Keratinocyte (primary cell): ENCODE results near the gene SYNGR1. TPM values are rescaled to one million over a fixed set of nuclear protein-coding genes. Genes with fewer than 3 reads are reported as not detected.

Source experiments
- DNase-seq: peaks from one replicate; pipeline ENCODE4 v3.0.0-alpha.2; 2011; ENCODE audit warnings: low read depth, missing footprints, low spot score
- FAIRE-seq: peaks from 2 replicates; lab custom pipeline; 2011; peaks lifted over from hg19 to GRCh38; lab: Jason Lieb, UNC
- H2AFZ ChIP-seq: 2 replicates; pipeline ENCODE4 v1.6.0; 2012; ENCODE audit warnings: low read length, control low read depth, inconsistent platforms; ENCODE audit not compliant: control insufficient read depth
- H3K27ac ChIP-seq: 2 replicates; pipeline ENCODE4 v1.5.1; 2011; ENCODE audit warnings: low read length; ENCODE audit not compliant: control insufficient read depth, insufficient read depth
- H3K27me3 ChIP-seq: 3 replicates; pipeline ENCODE4 v1.6.0; 2011; ENCODE audit warnings: low read length; ENCODE audit not compliant: control insufficient read depth, insufficient read depth; ENCODE audit errors: extremely low read depth
- H3K36me3 ChIP-seq, 2 experiments: 2 replicates in 1 of 2; 3 replicates in 1 of 2; pipeline ENCODE4 v1.5.1; 2011; ENCODE audit warnings: low read length in 2 of 2, mild to moderate bottlenecking in 1 of 2; ENCODE audit not compliant: control insufficient read depth in 2 of 2, insufficient read depth in 2 of 2; ENCODE audit errors: extremely low read depth in 1 of 2
- H3K4me1 ChIP-seq: 3 replicates; pipeline ENCODE4 v1.5.1; 2011; ENCODE audit warnings: low read length; ENCODE audit not compliant: control insufficient read depth, insufficient read depth; ENCODE audit errors: extremely low read depth
- H3K4me2 ChIP-seq: 3 replicates; pipeline ENCODE4 v1.6.0; 2011; ENCODE audit warnings: low read depth, low read length; ENCODE audit not compliant: control insufficient read depth, insufficient read depth; ENCODE audit errors: extremely low read depth
- H3K4me3 ChIP-seq, 3 experiments: fragments of 200-600 bp in 1 of 3; sonication (generic) in 1 of 3; 2 replicates in 2 of 3; 3 replicates in 1 of 3; pipeline ENCODE4 v1.5.1; 2011 to 2016; ENCODE audit warnings: low read length in 3 of 3, mild to moderate bottlenecking in 3 of 3, control low read depth in 2 of 3, inconsistent platforms in 1 of 3, low read depth in 1 of 3, mixed read lengths in 1 of 3, mixed run types in 1 of 3, moderate library complexity in 1 of 3; ENCODE audit not compliant: control insufficient read depth in 2 of 3, insufficient read depth in 2 of 3; ENCODE audit errors: extremely low read depth in 1 of 3
- H3K79me2 ChIP-seq: 2 replicates; pipeline ENCODE4 v1.6.0; 2012; ENCODE audit warnings: low read length; ENCODE audit not compliant: control insufficient read depth, insufficient read depth
- H3K9ac ChIP-seq: 3 replicates; pipeline ENCODE4 v1.6.0; 2011; ENCODE audit warnings: low read length; ENCODE audit not compliant: control insufficient read depth, insufficient read depth; ENCODE audit errors: extremely low read depth
- H3K9me1 ChIP-seq: 3 replicates; pipeline ENCODE4 v1.6.0; 2011; ENCODE audit warnings: low read length; ENCODE audit not compliant: control insufficient read depth, insufficient read depth; ENCODE audit errors: extremely low read depth
- H3K9me3 ChIP-seq: 2 replicates; pipeline ENCODE4 v1.5.1; 2012; ENCODE audit warnings: low read depth, low read length; ENCODE audit not compliant: control insufficient read depth
- H4K20me1 ChIP-seq: 3 replicates; pipeline ENCODE4 v1.6.0; 2011; ENCODE audit warnings: low read length; ENCODE audit not compliant: control insufficient read depth, insufficient read depth; ENCODE audit errors: extremely low read depth
- CTCF ChIP-seq, 3 experiments: IDR thresholded peaks in 1 of 3; conservative IDR thresholded peaks in 1 of 3; optimal IDR thresholded peaks in 1 of 3; 2 replicates in 2 of 3; 3 replicates in 1 of 3; pipeline versions ENCODE3 to v1.5.1; 2011; ENCODE audit warnings: low read length in 3 of 3, mild to moderate bottlenecking in 3 of 3, moderate library complexity in 2 of 3, control low read depth in 1 of 3, inconsistent platforms in 1 of 3; ENCODE audit not compliant: insufficient read depth in 2 of 3; ENCODE audit errors: extremely low read depth in 1 of 3
- EZH2 ChIP-seq: IDR thresholded peaks from one replicate; pipeline ENCODE4 v1.6.1; 2012; ENCODE audit warnings: inconsistent platforms, mild to moderate bottlenecking, low read length, moderate library complexity
- dilution Hi-C: fragments of 300-500 bp; cut with MboI; formaldehyde crosslinking; loops from one replicate; pipeline ENCODE4 v1.7.0; 2020; ENCODE audit warnings: low sequenced_read_pairs; ENCODE audit not compliant: extremely low pct_ligation_motif_present
- polyA plus RNA-seq, 5 experiments: library from polyadenylated mRNA; depleted of rRNA in 3 of 5; stranded (reverse) in 3 of 5; stranded (forward) in 1 of 5; unstranded in 1 of 5; fragments of >200 nt; gene quantifications; 1 replicate in 1 of 5; 2 replicates in 3 of 5; 3 replicates in 1 of 5; pipeline versions ENCODE4 v1.2.1 to v1.2.3, GENCODE V29; 2011 to 2012; ENCODE audit warnings: missing spikeins in 2 of 5, low read depth in 1 of 5, low replicate concordance in 1 of 5

SYNGR1 gene
- polyA plus RNA-seq, 1 donor (not counting 4 experiments of a cell fraction or from before 2014, with no cell fraction given): 0.63 TPM

- Histone ChIP-seq H3K4me2 (no peak overlapping the region), H3K9me3 (no peaks in the 10 kb centered on the region), H4K20me1 (no peaks in the 10 kb centered on the region), H3K4me3 (no peak overlapping the region), H3K27me3 (no peaks in the 10 kb centered on the region), H3K36me3 (no peaks in the 10 kb centered on the region), H3K9me1 (no peaks in the 10 kb centered on the region), H2AFZ (no peak overlapping the region), H3K79me2 (no peaks in the 10 kb centered on the region), H3K9ac (no peak overlapping the region), H3K27ac (no peak overlapping the region), H3K4me1 (peaks cover 28% of the 10 kb centered on the region)
- DNase-seq: no peak
- no peak for TF ChIP-seq CTCF (optimal IDR thresholded peaks at IDR 0.05 in 1 of 3, IDR thresholded peaks at IDR 0.05 in 1 of 3, conservative IDR thresholded peaks at IDR 0.05 in 1 of 3; ENCODE audit: extremely low read depth in 1 of 3, insufficient read depth in 2 of 3, low read length in 3 of 3)
- TF ChIP-seq EZH2: no peak
- dilution Hi-C loops: no loop called here
- no peak for FAIRE-seq
Observed at GRCh38 chr22:39301108-39301507, 48.7 kb upstream of the SYNGR1 start.

GRCh38 chr22:39301926-39302325, 47.9 kb upstream of the SYNGR1 start:
- H3K4me1 ChIP-seq: peaks cover 23% of the 10 kb centered on the region
- no peak overlapping the region for H3K27ac ChIP-seq
- no peaks in the 10 kb centered on the region for H4K20me1 ChIP-seq
- no peak for DNase-seq
- H3K4me2 ChIP-seq: no peak overlapping the region
- no peaks in the 10 kb centered on the region for H3K79me2 ChIP-seq
- H3K9me3 ChIP-seq: no peaks in the 10 kb centered on the region
- no peak for FAIRE-seq
- no peaks in the 10 kb centered on the region for H3K36me3 ChIP-seq
- TF ChIP-seq EZH2: no peak
- TF ChIP-seq CTCF (optimal IDR thresholded peaks at IDR 0.05 in 1 of 3, IDR thresholded peaks at IDR 0.05 in 1 of 3, conservative IDR thresholded peaks at IDR 0.05 in 1 of 3; ENCODE audit: extremely low read depth in 1 of 3, insufficient read depth in 2 of 3, low read length in 3 of 3): no peak
- H3K9me1 ChIP-seq: no peaks in the 10 kb centered on the region
- no peak overlapping the region for H3K9ac ChIP-seq
- dilution Hi-C loops: no loop called here
- no peaks in the 10 kb centered on the region for H3K27me3 ChIP-seq
- H2AFZ ChIP-seq: no peak overlapping the region
- no peak overlapping the region for H3K4me3 ChIP-seq
